ENCODE measurements around the gene MYO15B. TPM values are rescaled to one million over a fixed set of nuclear protein-coding genes. Genes with fewer than 3 reads are reported as not detected.

Gene MYO15B
- total RNA-seq, 1 experiment from 2014 or later, result 30.3 TPM

GRCh38 chr17:75627094-75627493 lies 39.5 kb downstream of the MYO15B start (continued):
- TF ChIP-seq YY1 (IDR thresholded peaks at IDR 0.05; ENCODE audit: extremely low read depth, insufficient replicate concordance, low read depth, low read length) (no peak), CBX3 (IDR thresholded peaks at IDR 0.05; ENCODE audit: low read depth) (no peak), RAD21 (IDR thresholded peaks at IDR 0.05; ENCODE audit: low read depth) (no peak)

- no peak for TF ChIP-seq ZNF274 (IDR thresholded peaks at IDR 0.05; ENCODE audit: low read depth, low read length)
- no peak for TF ChIP-seq ZBTB33 (IDR thresholded peaks at IDR 0.05; ENCODE audit: extremely low read depth, insufficient replicate concordance, low read length)
- TF ChIP-seq RAD21 (IDR thresholded peaks at IDR 0.05; ENCODE audit: low read depth), result no peak
- TF ChIP-seq JUND (IDR thresholded peaks at IDR 0.05), result no peak
- TF ChIP-seq REST (IDR thresholded peaks at IDR 0.05; ENCODE audit: low read depth), result no peak
- no peak for TF ChIP-seq CTCF (IDR thresholded peaks at IDR 0.05 in 2 of 3, conservative IDR thresholded peaks at IDR 0.05 in 1 of 3; ENCODE audit: borderline replicate concordance in 1 of 3, insufficient read depth in 1 of 3, low read depth in 2 of 3, low read length in 2 of 3)
- TF ChIP-seq POLR2A (IDR thresholded peaks at IDR 0.05; ENCODE audit: borderline replicate concordance, extremely low read depth, insufficient read depth, insufficient read length), result no peak
- TF ChIP-seq EZH2 (IDR thresholded peaks at IDR 0.05), result no peak
- no peak for TF ChIP-seq SP1 (IDR thresholded peaks at IDR 0.05; ENCODE audit: low read depth)
- TF ChIP-seq SIN3A (IDR thresholded peaks at IDR 0.05; ENCODE audit: low read depth), result no peak
- no peak for TF ChIP-seq TCF7L2 (IDR thresholded peaks at IDR 0.05; ENCODE audit: borderline replicate concordance, extremely low read depth, insufficient read depth, insufficient read length)
- TF ChIP-seq CEBPB (IDR thresholded peaks at IDR 0.05; ENCODE audit: low read depth), result no peak
- intact Hi-C loops (cut with micrococcal nuclease), result no loop called here
- no peak overlapping the region for H3K4me3 ChIP-seq (replicated peaks in 1 of 2; ENCODE audit: low read depth in 1 of 2, low read length in 2 of 2)
These were observed 40.8 kb downstream of the MYO15B start for GRCh38 chr17:75628425-75628824.

More at GRCh38 chr17:75628425-75628824, 40.8 kb downstream of the MYO15B start:
- H3K27ac ChIP-seq (ENCODE audit: low read depth, low read length), result no peak overlapping the region
- ChIA-PET CTCF (interaction anchor here (2.0 to 2.4 kb wide), 3 partner anchors 8 to 119 kb away, joined by 7 to 12 read pairs (median 7); no protein-coding TSS in a partner anchor), POLR2A (no interaction called here), RAD21 (ENCODE audit: low non-redundant PET in 1 of 2, low total read pairs in 2 of 2, uncharacterized antibody in 2 of 2, unreplicated experiment in 2 of 2) (interaction anchor here in 1 of 2 experiments (1.4 kb wide), 1 partner anchor 122 kb away, joined by 4 read pairs; no protein-coding TSS in a partner anchor)
- peaks cover 5 to 10% of the 10 kb centered on the region in 2 experiments for H3K4me1 ChIP-seq (ENCODE audit: control insufficient read depth in 1 of 2, insufficient read depth in 2 of 2, low read length in 2 of 2)
- H4K20me1 ChIP-seq (ENCODE audit: insufficient read depth), result no peaks in the 10 kb centered on the region
- no peak overlapping the region for H2AFZ ChIP-seq (ENCODE audit: low read depth, low read length, poor library complexity, severe bottlenecking)
- no peaks in the 10 kb centered on the region for H3K79me2 ChIP-seq (ENCODE audit: insufficient read depth, low read length)
- DNase-seq (ENCODE audit: low read depth, low spot score) (no peak), ATAC-seq (no peak)
- H3K9ac ChIP-seq (ENCODE audit: low read length), result no peak overlapping the region
- H3K27me3 ChIP-seq (ENCODE audit: insufficient read depth, low read length), result no peaks in the 10 kb centered on the region
- H3K9me3 ChIP-seq (ENCODE audit: control insufficient read depth in 1 of 2, insufficient read depth in 1 of 2, low read depth in 1 of 2, low read length in 2 of 2), result no peaks in the 10 kb centered on the region
- no peaks in the 10 kb centered on the region for H3K36me3 ChIP-seq (ENCODE audit: control insufficient read depth in 1 of 2, insufficient read depth in 2 of 2, low read length in 2 of 2)
- no peak overlapping the region for H3K4me2 ChIP-seq (ENCODE audit: low read length)
- H3K9me2 ChIP-seq (ENCODE audit: insufficient read depth), result no peaks in the 10 kb centered on the region
- BruUV-seq (replicated peaks), result no TSS peak

All from HCT116 (cell line).